Central memory CD8-positive, alpha-beta T cell (primary cell): ENCODE measurements around the gene AP5Z1.
"Not testable (repeated sequence)": the region's sequence is repeated elsewhere in the genome, so short reads cannot be mapped to it uniquely, and the experiment has no call there.

ENCODE experiments used
- ATAC-seq: fragments of 150-1000 bp; cut with Tn5 transposase; replicated peaks from 2 replicates; pipeline ENCODE4 v1.10.0; 2022; ENCODE audit warnings: mild to moderate bottlenecking, moderate FRiP score, moderate number of reproducible peaks; ENCODE audit not compliant: poor library complexity, severe bottlenecking; ENCODE audit errors: extremely low read depth
- DNase-seq, 2 donors: peaks; one replicate each; pipeline ENCODE4 v3.0.0; 2021; ENCODE audit warnings: low spot score in 2 of 2
- H3K27ac Mint-ChIP-seq: one replicate; pipeline ENCODE4 v1.8.0; 2022; ENCODE audit warnings: low read depth, mild to moderate bottlenecking, moderate library complexity, mixed read lengths
- H3K27me3 Mint-ChIP-seq: one replicate; pipeline ENCODE4 v1.8.0; 2022; ENCODE audit warnings: mixed read lengths
- H3K36me3 Mint-ChIP-seq: one replicate; pipeline ENCODE4 v1.8.0; 2022; ENCODE audit warnings: mild to moderate bottlenecking, moderate library complexity, mixed read lengths; ENCODE audit not compliant: insufficient read depth
- H3K4me1 Mint-ChIP-seq: one replicate; pipeline ENCODE4 v1.8.0; 2022; ENCODE audit warnings: mixed read lengths
- H3K4me3 Mint-ChIP-seq: one replicate; pipeline ENCODE4 v1.8.0; 2022; ENCODE audit warnings: mild to moderate bottlenecking, moderate library complexity, mixed read lengths
- H3K9me3 Mint-ChIP-seq: one replicate; pipeline ENCODE4 v1.8.0; 2022; ENCODE audit warnings: mixed read lengths

Gene AP5Z1

GRCh38 chr7:4797858-4798705, 22.7 kb downstream of the AP5Z1 start:
- no peak overlapping the region for H3K27ac Mint-ChIP-seq
- H3K9me3 Mint-ChIP-seq, result no peaks in the 10 kb centered on the region
- peaks cover 4% of the 10 kb centered on the region for H3K36me3 Mint-ChIP-seq
- ATAC-seq (peak; percentile 57), DNase-seq (peak in 1 of 2 donors; percentile 54)
- no peaks in the 10 kb centered on the region for H3K27me3 Mint-ChIP-seq
- no peak overlapping the region for H3K4me3 Mint-ChIP-seq
- H3K4me1 Mint-ChIP-seq, result no peaks in the 10 kb centered on the region

- H3K9me3 Mint-ChIP-seq, result no peaks in the 10 kb centered on the region
- H3K36me3 Mint-ChIP-seq, result peaks cover 5% of the 10 kb centered on the region
- H3K27ac Mint-ChIP-seq, result no peak overlapping the region
- no peak for DNase-seq
- H3K27me3 Mint-ChIP-seq, result no peaks in the 10 kb centered on the region
- no peaks in the 10 kb centered on the region for H3K4me1 Mint-ChIP-seq
- H3K4me3 Mint-ChIP-seq, result no peak overlapping the region
- no peak for ATAC-seq
Measured at GRCh38 chr7:4798706-4799235, 23.3 kb downstream of the AP5Z1 start.

GRCh38 chr7:4799508-4800268, 24.3 kb downstream of the AP5Z1 start:
- Mint-ChIP-seq H3K36me3 (peaks cover 5% of the 10 kb centered on the region), H3K4me1 (no peaks in the 10 kb centered on the region), H3K9me3 (no peaks in the 10 kb centered on the region), H3K27me3 (no peaks in the 10 kb centered on the region), H3K4me3 (no peak overlapping the region), H3K27ac (no peak overlapping the region)
- no peak for ATAC-seq
- DNase-seq, result no peak

GRCh38 chr7:4800487-4800886, 25.1 kb downstream of the AP5Z1 start:
- H3K36me3 Mint-ChIP-seq, result peaks cover 5% of the 10 kb centered on the region
- H3K4me1 Mint-ChIP-seq, result no peaks in the 10 kb centered on the region
- no peaks in the 10 kb centered on the region for H3K27me3 Mint-ChIP-seq
- no peak overlapping the region for H3K4me3 Mint-ChIP-seq
- H3K9me3 Mint-ChIP-seq, result no peaks in the 10 kb centered on the region
- no peak overlapping the region for H3K27ac Mint-ChIP-seq
- no peak for DNase-seq
- no peak for ATAC-seq

GRCh38 chr7:4800926-4801838, 25.8 kb downstream of the AP5Z1 start:
- Mint-ChIP-seq H3K4me3 (no peak overlapping the region), H3K4me1 (no peaks in the 10 kb centered on the region), H3K27ac (no peak overlapping the region), H3K9me3 (no peaks in the 10 kb centered on the region), H3K27me3 (no peaks in the 10 kb centered on the region), H3K36me3 (peaks cover 5% of the 10 kb centered on the region)
- DNase-seq (no peak), ATAC-seq (no peak)

GRCh38 chr7:4801839-4802231, 26.4 kb downstream of the AP5Z1 start:
- H3K27ac Mint-ChIP-seq, result no peak overlapping the region
- DNase-seq (no peak), ATAC-seq (no peak)
- H3K9me3 Mint-ChIP-seq, result no peaks in the 10 kb centered on the region
- no peaks in the 10 kb centered on the region for H3K4me1 Mint-ChIP-seq
- H3K27me3 Mint-ChIP-seq, result no peaks in the 10 kb centered on the region
- peaks cover 5% of the 10 kb centered on the region for H3K36me3 Mint-ChIP-seq
- H3K4me3 Mint-ChIP-seq, result no peak overlapping the region

- not testable (repeated sequence) for H3K4me3 Mint-ChIP-seq, H3K4me1 Mint-ChIP-seq, DNase-seq, H3K36me3 Mint-ChIP-seq, ATAC-seq, H3K27me3 Mint-ChIP-seq, H3K27ac Mint-ChIP-seq, H3K9me3 Mint-ChIP-seq
Measured at GRCh38 chr7:4802577-4802976, 27.2 kb downstream of the AP5Z1 start.

- no peak for ATAC-seq
- no peak overlapping the region for H3K27ac Mint-ChIP-seq
- no peaks in the 10 kb centered on the region for H3K9me3 Mint-ChIP-seq
- peaks cover 7% of the 10 kb centered on the region for H3K36me3 Mint-ChIP-seq
- H3K27me3 Mint-ChIP-seq, result no peaks in the 10 kb centered on the region
- no peak for DNase-seq
- no peak overlapping the region for H3K4me3 Mint-ChIP-seq
- no peaks in the 10 kb centered on the region for H3K4me1 Mint-ChIP-seq
Measured at GRCh38 chr7:4803397-4804241, 28.2 kb downstream of the AP5Z1 start.

GRCh38 chr7:4805110-4805983, 29.9 kb downstream of the AP5Z1 start:
- Mint-ChIP-seq H3K9me3 (no peaks in the 10 kb centered on the region), H3K36me3 (peaks cover 7% of the 10 kb centered on the region), H3K27me3 (no peaks in the 10 kb centered on the region), H3K4me1 (peaks cover 5% of the 10 kb centered on the region), H3K4me3 (no peak overlapping the region), H3K27ac (no peak overlapping the region)
- no peak for DNase-seq
- no peak for ATAC-seq

- H3K4me1 Mint-ChIP-seq, result peaks cover 5% of the 10 kb centered on the region
Measured at GRCh38 chr7:4805984-4806300, 30.5 kb downstream of the AP5Z1 start.

GRCh38 chr7:4806983-4807597, 31.7 kb downstream of the AP5Z1 start:
- no peaks in the 10 kb centered on the region for H3K9me3 Mint-ChIP-seq
- peaks cover 5% of the 10 kb centered on the region for H3K4me1 Mint-ChIP-seq
- ATAC-seq (peak; percentile 12), DNase-seq (no peak)
- peaks cover 4% of the 10 kb centered on the region for H3K36me3 Mint-ChIP-seq
- H3K4me3 Mint-ChIP-seq, result no peak overlapping the region
- no peaks in the 10 kb centered on the region for H3K27me3 Mint-ChIP-seq
- no peak overlapping the region for H3K27ac Mint-ChIP-seq

More at GRCh38 chr7:4805984-4806300, 30.5 kb downstream of the AP5Z1 start:
- H3K27ac Mint-ChIP-seq, result no peak overlapping the region
- H3K27me3 Mint-ChIP-seq, result no peaks in the 10 kb centered on the region
- no peak for DNase-seq
- peaks cover 7% of the 10 kb centered on the region for H3K36me3 Mint-ChIP-seq
- no peaks in the 10 kb centered on the region for H3K9me3 Mint-ChIP-seq
- H3K4me3 Mint-ChIP-seq, result no peak overlapping the region
- no peak for ATAC-seq
